ENCODE results near the gene SLIT1. TPM values are rescaled to one million over a fixed set of nuclear protein-coding genes. Genes with fewer than 3 reads are reported as not detected.

Gene SLIT1
- total RNA-seq, 1 donor from 2014 or later = 55.7 TPM

DNA sequence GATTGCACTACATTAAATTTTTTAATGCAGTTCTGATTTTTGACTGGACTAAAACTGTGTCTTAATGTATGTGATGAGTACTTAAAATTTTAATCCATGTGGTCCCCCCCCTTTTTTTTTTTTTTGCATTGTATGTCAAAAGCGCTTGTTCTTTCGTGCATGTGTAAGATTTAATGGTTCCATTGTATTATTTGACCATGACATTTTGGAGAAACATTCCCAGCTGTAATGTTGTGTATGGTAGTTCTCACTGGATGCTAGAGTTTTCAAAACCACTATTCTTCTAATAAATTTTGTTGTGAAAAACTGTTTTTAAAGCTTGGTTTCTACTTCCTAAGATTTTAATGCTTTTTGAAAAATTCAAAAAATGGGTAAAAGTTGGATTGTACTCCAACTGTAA is 221.6 kb downstream of the SLIT1 start:
- H3K27me3 Mint-ChIP-seq = no peaks in the 10 kb centered on the region
- no peak overlapping the region for H3K27ac Mint-ChIP-seq
- DNase-seq (ENCODE audit: extremely low spot score, unreplicated experiment) = no peak
- no peak overlapping the region for H3K4me3 Mint-ChIP-seq
- H3K36me3 Mint-ChIP-seq = peaks cover 11% of the 10 kb centered on the region
- H3K4me1 Mint-ChIP-seq (ENCODE audit: unreplicated experiment) = no peaks in the 10 kb centered on the region
- TF ChIP-seq, protein P1, sequence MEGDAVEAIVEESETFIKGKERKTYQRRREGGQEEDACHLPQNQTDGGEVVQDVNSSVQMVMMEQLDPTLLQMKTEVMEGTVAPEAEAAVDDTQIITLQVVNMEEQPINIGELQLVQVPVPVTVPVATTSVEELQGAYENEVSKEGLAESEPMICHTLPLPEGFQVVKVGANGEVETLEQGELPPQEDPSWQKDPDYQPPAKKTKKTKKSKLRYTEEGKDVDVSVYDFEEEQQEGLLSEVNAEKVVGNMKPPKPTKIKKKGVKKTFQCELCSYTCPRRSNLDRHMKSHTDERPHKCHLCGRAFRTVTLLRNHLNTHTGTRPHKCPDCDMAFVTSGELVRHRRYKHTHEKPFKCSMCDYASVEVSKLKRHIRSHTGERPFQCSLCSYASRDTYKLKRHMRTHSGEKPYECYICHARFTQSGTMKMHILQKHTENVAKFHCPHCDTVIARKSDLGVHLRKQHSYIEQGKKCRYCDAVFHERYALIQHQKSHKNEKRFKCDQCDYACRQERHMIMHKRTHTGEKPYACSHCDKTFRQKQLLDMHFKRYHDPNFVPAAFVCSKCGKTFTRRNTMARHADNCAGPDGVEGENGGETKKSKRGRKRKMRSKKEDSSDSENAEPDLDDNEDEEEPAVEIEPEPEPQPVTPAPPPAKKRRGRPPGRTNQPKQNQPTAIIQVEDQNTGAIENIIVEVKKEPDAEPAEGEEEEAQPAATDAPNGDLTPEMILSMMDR (conservative IDR thresholded peaks at IDR 0.05) = no peak
- H3K9me3 Mint-ChIP-seq = no peaks in the 10 kb centered on the region

DNA sequence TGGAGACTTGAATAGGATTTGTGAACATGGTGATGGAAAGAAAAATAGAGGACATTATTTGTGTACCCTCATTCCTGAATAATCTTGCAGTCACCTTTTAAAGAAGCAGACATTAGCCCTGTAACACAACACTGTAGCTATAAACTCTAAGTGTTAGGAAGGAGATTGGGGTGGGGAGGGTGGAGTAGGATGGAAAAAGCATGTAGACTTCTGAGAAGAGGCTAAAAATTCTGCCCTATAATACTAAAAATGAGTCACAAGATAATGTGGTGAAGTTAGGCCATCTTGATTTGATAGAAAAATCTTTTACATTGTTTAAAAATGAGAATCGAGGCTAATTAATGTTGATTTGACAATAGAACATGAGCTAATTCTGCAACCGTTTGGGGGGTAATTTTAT is 224.9 kb downstream of the SLIT1 start:
- H3K27me3 Mint-ChIP-seq = no peaks in the 10 kb centered on the region
- no peak overlapping the region for H3K27ac Mint-ChIP-seq
- no peak overlapping the region for H3K4me3 Mint-ChIP-seq
- peaks cover 19% of the 10 kb centered on the region for H3K36me3 Mint-ChIP-seq
- TF ChIP-seq, protein P1 (conservative IDR thresholded peaks at IDR 0.05) = no peak
- no peaks in the 10 kb centered on the region for H3K9me3 Mint-ChIP-seq
- peaks cover 5% of the 10 kb centered on the region for H3K4me1 Mint-ChIP-seq (ENCODE audit: unreplicated experiment)
- DNase-seq (ENCODE audit: extremely low spot score, unreplicated experiment) = no peak

- peaks cover 29% of the 10 kb centered on the region for H3K36me3 Mint-ChIP-seq
- H3K27ac Mint-ChIP-seq = no peak overlapping the region
- TF ChIP-seq, protein P1 (conservative IDR thresholded peaks at IDR 0.05) = no peak
- DNase-seq (ENCODE audit: extremely low spot score, unreplicated experiment) = no peak
- no peaks in the 10 kb centered on the region for H3K27me3 Mint-ChIP-seq
- no peaks in the 10 kb centered on the region for H3K9me3 Mint-ChIP-seq
- H3K4me3 Mint-ChIP-seq = no peak overlapping the region
- H3K4me1 Mint-ChIP-seq (ENCODE audit: unreplicated experiment) = peaks cover 5% of the 10 kb centered on the region
These were observed 226.0 kb downstream of the SLIT1 start for GRCh38 chr10:96959733-96960132.

GRCh38 chr10:96958071-96958470 is 227.7 kb downstream of the SLIT1 start:
- Mint-ChIP-seq H3K4me3 (no peak overlapping the region), H3K36me3 (peaks cover 38% of the 10 kb centered on the region), H3K27me3 (no peaks in the 10 kb centered on the region), H3K27ac (no peak overlapping the region), H3K9me3 (no peaks in the 10 kb centered on the region), H3K4me1 (ENCODE audit: unreplicated experiment) (peaks cover 5% of the 10 kb centered on the region)
- no peak for DNase-seq (ENCODE audit: extremely low spot score, unreplicated experiment)
- TF ChIP-seq, protein P1 (conservative IDR thresholded peaks at IDR 0.05) = no peak

GRCh38 chr10:96955794-96956193 is 230.0 kb downstream of the SLIT1 start:
- TF ChIP-seq, protein P1 (conservative IDR thresholded peaks at IDR 0.05) = no peak
- no peaks in the 10 kb centered on the region for H3K9me3 Mint-ChIP-seq
- H3K27me3 Mint-ChIP-seq = no peaks in the 10 kb centered on the region
- no peak overlapping the region for H3K27ac Mint-ChIP-seq
- H3K36me3 Mint-ChIP-seq = peaks cover 43% of the 10 kb centered on the region
- no peak overlapping the region for H3K4me3 Mint-ChIP-seq
- peaks cover 5% of the 10 kb centered on the region for H3K4me1 Mint-ChIP-seq (ENCODE audit: unreplicated experiment)
- DNase-seq (ENCODE audit: extremely low spot score, unreplicated experiment) = no peak

DNA sequence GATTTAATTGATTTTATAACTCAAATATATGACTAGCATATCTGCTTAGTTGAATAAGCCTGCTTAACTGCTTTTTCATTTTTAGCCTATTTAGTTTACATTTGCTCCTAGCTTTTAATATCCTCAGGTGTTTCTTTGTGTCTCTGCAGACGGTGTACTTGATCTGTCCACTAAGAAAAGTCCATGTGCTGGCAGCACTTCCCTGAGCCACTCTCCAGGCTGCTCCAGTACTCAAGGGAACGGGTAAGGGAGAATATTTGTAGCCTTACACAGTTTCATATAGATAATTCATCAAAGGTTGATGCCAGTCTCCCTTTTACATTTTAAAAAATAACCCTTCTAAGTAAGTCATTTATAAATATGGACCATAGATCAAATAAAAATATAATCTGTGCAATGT is 233.8 kb downstream of the SLIT1 start:
- TF ChIP-seq, protein P1 (conservative IDR thresholded peaks at IDR 0.05) = no peak
- no peak overlapping the region for H3K4me3 Mint-ChIP-seq
- no peak overlapping the region for H3K27ac Mint-ChIP-seq
- H3K9me3 Mint-ChIP-seq = no peaks in the 10 kb centered on the region
- H3K36me3 Mint-ChIP-seq = peaks cover 32% of the 10 kb centered on the region
- peaks cover 5% of the 10 kb centered on the region for H3K4me1 Mint-ChIP-seq (ENCODE audit: unreplicated experiment)
- no peaks in the 10 kb centered on the region for H3K27me3 Mint-ChIP-seq
- DNase-seq (ENCODE audit: extremely low spot score, unreplicated experiment) = no peak
